ENCODE measurements around the gene SOX5. TPM values are rescaled to one million over a fixed set of nuclear protein-coding genes. Genes with fewer than 3 reads are reported as not detected.

The SOX5 gene
- total and polyA plus RNA-seq, 2 experiments from 2014 or later: 14.8 to 26.4 TPM

DNA sequence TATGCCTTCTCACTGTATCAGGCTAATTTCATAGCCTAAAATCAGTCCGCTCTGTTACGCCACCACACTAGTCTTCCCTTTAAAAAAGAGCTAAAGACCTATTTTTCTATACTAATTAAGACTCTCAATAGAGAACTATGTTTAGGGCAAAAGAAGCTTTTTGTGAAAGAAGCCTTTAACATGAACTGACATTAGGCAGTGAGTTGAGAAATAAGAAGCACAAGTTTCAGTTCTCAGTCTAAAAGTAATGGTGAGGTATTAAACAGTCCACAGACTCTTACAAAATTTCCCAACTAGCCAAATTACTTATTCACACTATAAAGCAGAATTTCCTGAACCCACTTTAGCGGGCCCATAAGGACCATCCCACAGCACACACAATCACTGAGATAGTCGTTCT is 93.7 kb downstream of the SOX5 start:
- DNase-seq (ENCODE audit: low spot score): no peak
- Histone ChIP-seq H3K4me2 (no peak overlapping the region), H3K27ac (no peak overlapping the region), H3K79me2 (no peaks in the 10 kb centered on the region), H3K36me3 (replicated peaks; ENCODE audit: insufficient read depth, low read depth) (no peaks in the 10 kb centered on the region), H3K9me2 (replicated peaks; ENCODE audit: insufficient read depth) (no peaks in the 10 kb centered on the region), H3K27me3 (no peaks in the 10 kb centered on the region), H4K20me1 (ENCODE audit: insufficient read depth, poor library complexity, severe bottlenecking) (no peaks in the 10 kb centered on the region), H3K4me3 (no peak overlapping the region), H3K9me3 (ENCODE audit: low read depth) (no peaks in the 10 kb centered on the region), H2AFZ (no peak overlapping the region), H3K4me1 (ENCODE audit: insufficient read depth) (no peaks in the 10 kb centered on the region)
- 87% methylated on average over 4 of the region's 4 CpGs for WGBS (ENCODE audit: low lambda C conversion rate, missing lambda C conversion rate)
- TF ChIP-seq EZH2phosphoT487 (IDR thresholded peaks at IDR 0.05; ENCODE audit: low read depth, severe bottlenecking, unreplicated experiment) (no peak), EZH2 (IDR thresholded peaks at IDR 0.05; ENCODE audit: borderline replicate concordance) (no peak)
- TF ChIP-seq, protein P1, sequence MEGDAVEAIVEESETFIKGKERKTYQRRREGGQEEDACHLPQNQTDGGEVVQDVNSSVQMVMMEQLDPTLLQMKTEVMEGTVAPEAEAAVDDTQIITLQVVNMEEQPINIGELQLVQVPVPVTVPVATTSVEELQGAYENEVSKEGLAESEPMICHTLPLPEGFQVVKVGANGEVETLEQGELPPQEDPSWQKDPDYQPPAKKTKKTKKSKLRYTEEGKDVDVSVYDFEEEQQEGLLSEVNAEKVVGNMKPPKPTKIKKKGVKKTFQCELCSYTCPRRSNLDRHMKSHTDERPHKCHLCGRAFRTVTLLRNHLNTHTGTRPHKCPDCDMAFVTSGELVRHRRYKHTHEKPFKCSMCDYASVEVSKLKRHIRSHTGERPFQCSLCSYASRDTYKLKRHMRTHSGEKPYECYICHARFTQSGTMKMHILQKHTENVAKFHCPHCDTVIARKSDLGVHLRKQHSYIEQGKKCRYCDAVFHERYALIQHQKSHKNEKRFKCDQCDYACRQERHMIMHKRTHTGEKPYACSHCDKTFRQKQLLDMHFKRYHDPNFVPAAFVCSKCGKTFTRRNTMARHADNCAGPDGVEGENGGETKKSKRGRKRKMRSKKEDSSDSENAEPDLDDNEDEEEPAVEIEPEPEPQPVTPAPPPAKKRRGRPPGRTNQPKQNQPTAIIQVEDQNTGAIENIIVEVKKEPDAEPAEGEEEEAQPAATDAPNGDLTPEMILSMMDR (IDR thresholded peaks at IDR 0.05; ENCODE audit: poor library complexity): no peak

DNA sequence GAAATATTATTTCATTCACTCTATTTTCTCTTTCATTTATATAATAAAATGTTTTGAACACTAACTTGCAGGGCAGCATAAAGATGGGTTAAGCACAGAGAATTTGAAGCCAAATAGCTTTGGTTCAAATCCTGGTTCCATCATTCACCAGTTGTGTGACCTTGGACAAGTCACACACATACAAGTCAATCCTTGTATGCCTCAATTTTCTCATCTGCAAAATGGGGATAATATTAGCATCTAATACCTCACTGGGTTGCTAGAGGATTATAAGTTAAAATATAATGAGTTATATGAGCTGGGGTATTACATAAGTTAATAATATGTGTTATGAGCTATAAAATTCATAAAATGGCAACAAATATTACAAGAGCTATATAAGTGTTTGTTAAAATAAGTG is 94.9 kb downstream of the SOX5 start:
- no peak for TF ChIP-seq EZH2 (IDR thresholded peaks at IDR 0.05; ENCODE audit: borderline replicate concordance)
- TF ChIP-seq, protein P1 (IDR thresholded peaks at IDR 0.05; ENCODE audit: poor library complexity): no peak
- no peak for TF ChIP-seq EZH2phosphoT487 (IDR thresholded peaks at IDR 0.05; ENCODE audit: low read depth, severe bottlenecking, unreplicated experiment)
- Histone ChIP-seq H3K4me3 (no peak overlapping the region), H2AFZ (no peak overlapping the region), H3K4me2 (no peak overlapping the region), H4K20me1 (ENCODE audit: insufficient read depth, poor library complexity, severe bottlenecking) (no peaks in the 10 kb centered on the region), H3K27ac (no peak overlapping the region), H3K9me2 (replicated peaks; ENCODE audit: insufficient read depth) (no peaks in the 10 kb centered on the region), H3K9me3 (ENCODE audit: low read depth) (no peaks in the 10 kb centered on the region), H3K4me1 (ENCODE audit: insufficient read depth) (no peaks in the 10 kb centered on the region), H3K36me3 (replicated peaks; ENCODE audit: insufficient read depth, low read depth) (no peaks in the 10 kb centered on the region), H3K79me2 (no peaks in the 10 kb centered on the region), H3K27me3 (no peaks in the 10 kb centered on the region)
- no peak for DNase-seq (ENCODE audit: low spot score)

DNA sequence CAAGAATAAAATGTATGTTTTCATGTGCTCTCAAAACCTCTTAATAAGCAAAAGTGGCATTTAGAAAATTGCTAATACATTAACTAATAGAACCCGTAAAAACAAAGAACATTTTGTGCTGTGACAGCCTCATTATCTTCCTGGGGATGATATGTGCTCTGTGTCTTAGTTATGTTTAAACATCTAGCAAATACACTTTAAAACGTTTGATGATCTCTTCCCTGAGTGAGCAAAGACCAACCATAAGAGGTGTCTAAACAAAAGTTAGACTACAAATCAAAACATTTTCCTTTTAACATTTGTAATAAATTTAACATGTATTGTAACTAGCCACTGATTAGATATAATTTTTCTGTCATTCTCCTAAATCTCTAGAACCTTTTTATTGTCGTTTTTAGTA is 95.8 kb downstream of the SOX5 start:
- WGBS (ENCODE audit: low lambda C conversion rate, missing lambda C conversion rate): 45% methylated on average over 3 of the region's 3 CpGs
- H2AFZ ChIP-seq: no peak overlapping the region
- H3K9me2 ChIP-seq (replicated peaks; ENCODE audit: insufficient read depth): no peaks in the 10 kb centered on the region
- H4K20me1 ChIP-seq (ENCODE audit: insufficient read depth, poor library complexity, severe bottlenecking): no peaks in the 10 kb centered on the region
- TF ChIP-seq EZH2 (IDR thresholded peaks at IDR 0.05; ENCODE audit: borderline replicate concordance): no peak
- TF ChIP-seq EZH2phosphoT487 (IDR thresholded peaks at IDR 0.05; ENCODE audit: low read depth, severe bottlenecking, unreplicated experiment): no peak
- TF ChIP-seq, protein P1 (IDR thresholded peaks at IDR 0.05; ENCODE audit: poor library complexity): no peak
- H3K79me2 ChIP-seq: no peaks in the 10 kb centered on the region
- no peak overlapping the region for H3K4me3 ChIP-seq
- H3K27ac ChIP-seq: no peak overlapping the region
- H3K4me2 ChIP-seq: no peak overlapping the region
- no peaks in the 10 kb centered on the region for H3K36me3 ChIP-seq (replicated peaks; ENCODE audit: insufficient read depth, low read depth)
- H3K9me3 ChIP-seq (ENCODE audit: low read depth): no peaks in the 10 kb centered on the region
- no peak for DNase-seq (ENCODE audit: low spot score)
- no peaks in the 10 kb centered on the region for H3K27me3 ChIP-seq
- no peaks in the 10 kb centered on the region for H3K4me1 ChIP-seq (ENCODE audit: insufficient read depth)

DNA sequence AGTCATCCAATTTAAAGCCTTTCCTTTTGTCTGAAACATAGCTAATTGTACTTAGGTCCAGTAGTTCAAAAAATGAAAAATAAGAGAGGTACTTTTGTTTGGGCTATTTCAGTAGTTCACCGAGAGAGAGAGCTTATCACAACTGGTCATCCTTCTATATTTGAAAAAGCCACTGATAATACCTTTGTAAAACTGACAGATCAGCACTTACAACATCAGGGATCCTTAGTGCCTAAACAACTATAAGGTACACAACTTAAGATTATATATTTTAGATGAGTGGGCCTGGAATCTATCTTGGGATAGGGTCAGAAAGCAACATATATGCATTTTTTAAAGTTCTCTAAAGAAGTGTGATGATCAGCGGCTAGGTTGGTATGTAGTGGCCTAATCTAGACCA is 97.9 kb downstream of the SOX5 start:
- Histone ChIP-seq H3K4me2 (no peak overlapping the region), H3K4me1 (ENCODE audit: insufficient read depth) (no peaks in the 10 kb centered on the region), H4K20me1 (ENCODE audit: insufficient read depth, poor library complexity, severe bottlenecking) (no peaks in the 10 kb centered on the region), H3K4me3 (no peak overlapping the region), H3K9me3 (ENCODE audit: low read depth) (no peaks in the 10 kb centered on the region), H3K36me3 (replicated peaks; ENCODE audit: insufficient read depth, low read depth) (no peaks in the 10 kb centered on the region), H3K27ac (no peak overlapping the region), H3K79me2 (no peaks in the 10 kb centered on the region), H3K9me2 (replicated peaks; ENCODE audit: insufficient read depth) (no peaks in the 10 kb centered on the region), H3K27me3 (no peaks in the 10 kb centered on the region), H2AFZ (no peak overlapping the region)
- DNase-seq (ENCODE audit: low spot score): no peak
- TF ChIP-seq, protein P1 (IDR thresholded peaks at IDR 0.05; ENCODE audit: poor library complexity): no peak
- TF ChIP-seq EZH2phosphoT487 (IDR thresholded peaks at IDR 0.05; ENCODE audit: low read depth, severe bottlenecking, unreplicated experiment): no peak
- TF ChIP-seq EZH2 (IDR thresholded peaks at IDR 0.05; ENCODE audit: borderline replicate concordance): no peak
- WGBS (ENCODE audit: low lambda C conversion rate, missing lambda C conversion rate): 81% methylated on average over 2 of the region's 2 CpGs

Data from hepatocyte (in vitro differentiated cells).